DOHH2 (cell line): Measurements from ENCODE around the gene MRPL43.

ENCODE experiments used
- CTCF ChIP-seq: fragments of 200-600 bp; sonication (generic); IDR thresholded peaks from one replicate; pipeline ENCODE4 v1.5.1; 2014; ENCODE audit warnings: antibody characterized with exemption, mild to moderate bottlenecking, low read depth, low read length; ENCODE audit not compliant: poor library complexity, severe bottlenecking
- EZH2phosphoT487 ChIP-seq: fragments of 200-600 bp; sonication (generic); IDR thresholded peaks from 2 replicates; pipeline ENCODE4 v1.6.1; 2017; ENCODE audit warnings: borderline replicate concordance, mild to moderate bottlenecking, antibody characterized with exemption, low read length, moderate library complexity, mixed read lengths

GRCh38 chr10:100989088-100989487 lies 1.8 kb upstream of the MRPL43 start:
- TF ChIP-seq CTCF, result no peak
- no peak for TF ChIP-seq EZH2phosphoT487
